ENCODE data around the gene LRMDA. TPM values are rescaled to one million over a fixed set of nuclear protein-coding genes. Genes with fewer than 3 reads are reported as not detected.

LRMDA gene
- total and polyA plus RNA-seq, 2 donors (not counting 1 experiment from before 2014, with no cell fraction given): 0.12 TPM; not detected in 1

- intact Hi-C loops (cut with micrococcal nuclease): no loop called here
- WGBS (ENCODE audit: insufficient coverage): no CpG with 5 or more reads among the region's 5 CpGs
Observed at GRCh38 chr10:76352300-76352699, 920.9 kb downstream of the LRMDA start.

GRCh38 chr10:76353237-76353851, 921.9 kb downstream of the LRMDA start:
- no peaks in the 10 kb centered on the region for H3K4me1 Mint-ChIP-seq
- H3K36me3 ChIP-seq (replicated peaks in 1 of 2; ENCODE audit: control extremely low read depth in 1 of 2, control insufficient read depth in 1 of 2, extremely low read depth in 1 of 2, insufficient read depth in 2 of 2, low read length in 1 of 2): no peaks in the 10 kb centered on the region
- H3K4me1 ChIP-seq (ENCODE audit: control insufficient read depth in 2 of 2, insufficient read depth in 2 of 2, low read length in 2 of 2): no peaks in the 10 kb centered on the region
- H2AFZ ChIP-seq (ENCODE audit: insufficient read depth, low read depth, low read length, poor library complexity, severe bottlenecking): no peak overlapping the region
- H3K4me3 ChIP-seq (ENCODE audit: control extremely low read depth in 1 of 5, extremely low read depth in 1 of 5, insufficient read depth in 1 of 5, low read depth in 2 of 5, low read length in 4 of 5): no peak overlapping the region
- H3K27ac ChIP-seq (ENCODE audit: low read length in 2 of 2): no peak overlapping the region
- no peaks in the 10 kb centered on the region for H3K9me3 ChIP-seq (ENCODE audit: control extremely low read depth in 1 of 3, control insufficient read depth in 2 of 3, insufficient read depth in 1 of 3, low read length in 2 of 3)
- WGBS (ENCODE audit: insufficient coverage): 72% methylated on average over 3 of the region's 6 CpGs
- intact Hi-C loops (cut with micrococcal nuclease): no loop called here
- H3K9ac ChIP-seq (ENCODE audit: low read length): no peak overlapping the region
- no peaks in the 10 kb centered on the region for H3K79me2 ChIP-seq (ENCODE audit: control insufficient read depth, insufficient read depth, low read length)
- no peaks in the 10 kb centered on the region for H4K20me1 ChIP-seq (ENCODE audit: control insufficient read depth, insufficient read depth, low read length, poor library complexity, severe bottlenecking)
- no peak overlapping the region for H3K4me2 ChIP-seq (replicated peaks; ENCODE audit: low read depth, low read length, poor library complexity, severe bottlenecking)
- H3K4me3 Mint-ChIP-seq: no peak overlapping the region
- H3K27ac Mint-ChIP-seq: no peak overlapping the region
- POLR2A ChIA-PET: no interaction called here
- no peaks in the 10 kb centered on the region for H3K27me3 Mint-ChIP-seq
- DNase-seq (no peak), ATAC-seq (ENCODE audit: low read depth) (no peak)
- H3K27me3 ChIP-seq (replicated peaks in 1 of 4; ENCODE audit: control extremely low read depth in 1 of 4, control insufficient read depth in 3 of 4, insufficient read depth in 4 of 4, low read length in 3 of 4): no peaks in the 10 kb centered on the region
- H3K9me3 Mint-ChIP-seq (ENCODE audit: insufficient read depth): peaks cover 3% of the 10 kb centered on the region
- CTCF ChIA-PET: no interaction called here
- TF ChIP-seq EZH2 (IDR thresholded peaks at IDR 0.05; ENCODE audit: borderline replicate concordance, insufficient read depth, low read depth, low read length, poor library complexity, severe bottlenecking): no peak
- TF ChIP-seq CTCF (IDR thresholded peaks at IDR 0.05): no peak

More at GRCh38 chr10:76352300-76352699, 920.9 kb downstream of the LRMDA start:
- no peak overlapping the region for H3K27ac Mint-ChIP-seq
- H3K4me3 Mint-ChIP-seq: no peak overlapping the region
- no peaks in the 10 kb centered on the region for H3K4me1 Mint-ChIP-seq
- peaks cover 3% of the 10 kb centered on the region for H3K9me3 Mint-ChIP-seq (ENCODE audit: insufficient read depth)
- Histone ChIP-seq H3K36me3 (replicated peaks in 1 of 2; ENCODE audit: control extremely low read depth in 1 of 2, control insufficient read depth in 1 of 2, extremely low read depth in 1 of 2, insufficient read depth in 2 of 2, low read length in 1 of 2) (no peaks in the 10 kb centered on the region), H3K27me3 (replicated peaks in 1 of 4; ENCODE audit: control extremely low read depth in 1 of 4, control insufficient read depth in 3 of 4, insufficient read depth in 4 of 4, low read length in 3 of 4) (no peaks in the 10 kb centered on the region), H3K79me2 (ENCODE audit: control insufficient read depth, insufficient read depth, low read length) (no peaks in the 10 kb centered on the region), H3K27ac (ENCODE audit: low read length in 2 of 2) (no peak overlapping the region), H3K4me3 (ENCODE audit: control extremely low read depth in 1 of 5, extremely low read depth in 1 of 5, insufficient read depth in 1 of 5, low read depth in 2 of 5, low read length in 4 of 5) (no peak overlapping the region), H3K4me1 (ENCODE audit: control insufficient read depth in 2 of 2, insufficient read depth in 2 of 2, low read length in 2 of 2) (no peaks in the 10 kb centered on the region), H3K4me2 (replicated peaks; ENCODE audit: low read depth, low read length, poor library complexity, severe bottlenecking) (no peak overlapping the region), H4K20me1 (ENCODE audit: control insufficient read depth, insufficient read depth, low read length, poor library complexity, severe bottlenecking) (no peaks in the 10 kb centered on the region), H3K9me3 (ENCODE audit: control extremely low read depth in 1 of 3, control insufficient read depth in 2 of 3, insufficient read depth in 1 of 3, low read length in 2 of 3) (no peaks in the 10 kb centered on the region), H3K9ac (ENCODE audit: low read length) (no peak overlapping the region), H2AFZ (ENCODE audit: insufficient read depth, low read depth, low read length, poor library complexity, severe bottlenecking) (no peak overlapping the region)
- POLR2A ChIA-PET: no interaction called here
- DNase-seq (no peak), ATAC-seq (ENCODE audit: low read depth) (no peak)
- no peak for TF ChIP-seq EZH2 (IDR thresholded peaks at IDR 0.05; ENCODE audit: borderline replicate concordance, insufficient read depth, low read depth, low read length, poor library complexity, severe bottlenecking)
- CTCF ChIA-PET: no interaction called here
- H3K27me3 Mint-ChIP-seq: no peaks in the 10 kb centered on the region
